PC-9 (cell line): Measurements from ENCODE around the gene CEP112.

ENCODE experiments used
- CTCF ChIP-seq: fragments of 200-600 bp; sonication (generic); conservative IDR thresholded peaks from 2 replicates; pipeline ENCODE4 v1.6.1; 2017; ENCODE audit warnings: mixed run types, antibody characterized with exemption, mild to moderate bottlenecking, moderate library complexity
- EZH2 ChIP-seq: fragments of 200-600 bp; sonication (generic); IDR thresholded peaks from 2 replicates; pipeline ENCODE4 v1.8.0; 2017; ENCODE audit warnings: antibody characterized with exemption, low read depth

- TF ChIP-seq CTCF (no peak), EZH2 (no peak)
Observed at GRCh38 chr17:65814418-65814817, 377.5 kb downstream of the CEP112 start.
